Measurements from ENCODE around the gene MAFB.

- no peak for TF ChIP-seq POLR2A (IDR thresholded peaks at IDR 0.05)
- no peak for TF ChIP-seq CTCF (IDR thresholded peaks at IDR 0.05)
These were observed 45.1 kb downstream of the MAFB start for GRCh38 chr20:40643891-40644290.
